Measurements from ENCODE around the gene CHN2.

CHN2 gene

GRCh38 chr7:29160080-29160479 lies 34.5 kb upstream of the CHN2 start:
- no peak overlapping the region for H3K27ac ChIP-seq (ENCODE audit: low read length)
- H3K36me3 ChIP-seq (ENCODE audit: insufficient read depth, low read depth, low read length): no peaks in the 10 kb centered on the region
- H3K4me3 ChIP-seq (ENCODE audit: low read length): no peak overlapping the region
- no peak overlapping the region for H3K9ac ChIP-seq (ENCODE audit: low read depth, low read length)
- no peaks in the 10 kb centered on the region for H3K27me3 ChIP-seq (ENCODE audit: insufficient read depth, low read length)
- H3K4me1 ChIP-seq (ENCODE audit: insufficient read depth, low read length): peaks cover 16% of the 10 kb centered on the region; the same call in 1 of the 2 replicates
- H3K9me3 ChIP-seq (ENCODE audit: insufficient read depth, low read depth, low read length): no peaks in the 10 kb centered on the region

- Histone ChIP-seq H3K36me3 (ENCODE audit: insufficient read depth, low read depth, low read length) (no peaks in the 10 kb centered on the region), H3K9ac (ENCODE audit: low read depth, low read length) (no peak overlapping the region), H3K4me1 (ENCODE audit: insufficient read depth, low read length) (peaks cover 16% of the 10 kb centered on the region; the same call in 1 of the 2 replicates), H3K4me3 (ENCODE audit: low read length) (no peak overlapping the region), H3K27me3 (ENCODE audit: insufficient read depth, low read length) (no peaks in the 10 kb centered on the region), H3K9me3 (ENCODE audit: insufficient read depth, low read depth, low read length) (no peaks in the 10 kb centered on the region), H3K27ac (ENCODE audit: low read length) (no peak overlapping the region)
These were observed 33.3 kb upstream of the CHN2 start for GRCh38 chr7:29161231-29161630.

GRCh38 chr7:29162577-29162976 lies 32.0 kb upstream of the CHN2 start:
- peaks cover 3% of the 10 kb centered on the region; the same call in 1 of the 2 replicates for H3K4me1 ChIP-seq (ENCODE audit: insufficient read depth, low read length)
- H3K27me3 ChIP-seq (ENCODE audit: insufficient read depth, low read length): no peaks in the 10 kb centered on the region
- H3K9ac ChIP-seq (ENCODE audit: low read depth, low read length): no peak overlapping the region

GRCh38 chr7:29163854-29164253 lies 30.7 kb upstream of the CHN2 start:
- Histone ChIP-seq H3K27me3 (ENCODE audit: insufficient read depth, low read length) (no peaks in the 10 kb centered on the region), H3K9me3 (ENCODE audit: insufficient read depth, low read depth, low read length) (no peaks in the 10 kb centered on the region), H3K4me3 (ENCODE audit: low read length) (no peak overlapping the region), H3K36me3 (ENCODE audit: insufficient read depth, low read depth, low read length) (no peaks in the 10 kb centered on the region), H3K4me1 (ENCODE audit: insufficient read depth, low read length) (no peaks in the 10 kb centered on the region), H3K9ac (ENCODE audit: low read depth, low read length) (no peak overlapping the region), H3K27ac (ENCODE audit: low read length) (no peak overlapping the region)

More at GRCh38 chr7:29162577-29162976, 32.0 kb upstream of the CHN2 start:
- Histone ChIP-seq H3K9me3 (ENCODE audit: insufficient read depth, low read depth, low read length) (no peaks in the 10 kb centered on the region), H3K4me3 (ENCODE audit: low read length) (no peak overlapping the region), H3K36me3 (ENCODE audit: insufficient read depth, low read depth, low read length) (no peaks in the 10 kb centered on the region), H3K27ac (ENCODE audit: low read length) (no peak overlapping the region)

- H3K4me3 ChIP-seq (ENCODE audit: low read length): no peak overlapping the region
- H3K9me3 ChIP-seq (ENCODE audit: insufficient read depth, low read depth, low read length): no peaks in the 10 kb centered on the region
- no peak overlapping the region for H3K9ac ChIP-seq (ENCODE audit: low read depth, low read length)
- H3K36me3 ChIP-seq (ENCODE audit: insufficient read depth, low read depth, low read length): no peaks in the 10 kb centered on the region
- no peaks in the 10 kb centered on the region for H3K27me3 ChIP-seq (ENCODE audit: insufficient read depth, low read length)
- no peak overlapping the region for H3K27ac ChIP-seq (ENCODE audit: low read length)
- no peaks in the 10 kb centered on the region for H3K4me1 ChIP-seq (ENCODE audit: insufficient read depth, low read length)
These were observed 26.9 kb upstream of the CHN2 start for GRCh38 chr7:29167721-29168120.

GRCh38 chr7:29170781-29171180 lies 23.8 kb upstream of the CHN2 start:
- H3K4me3 ChIP-seq (ENCODE audit: low read length): no peak overlapping the region
- H3K27me3 ChIP-seq (ENCODE audit: insufficient read depth, low read length): no peaks in the 10 kb centered on the region
- H3K9me3 ChIP-seq (ENCODE audit: insufficient read depth, low read depth, low read length): no peaks in the 10 kb centered on the region
- no peaks in the 10 kb centered on the region for H3K4me1 ChIP-seq (ENCODE audit: insufficient read depth, low read length)
- no peak overlapping the region for H3K9ac ChIP-seq (ENCODE audit: low read depth, low read length)
- no peak overlapping the region for H3K27ac ChIP-seq (ENCODE audit: low read length)
- no peaks in the 10 kb centered on the region for H3K36me3 ChIP-seq (ENCODE audit: insufficient read depth, low read depth, low read length)

GRCh38 chr7:29173458-29173857 lies 21.1 kb upstream of the CHN2 start:
- Histone ChIP-seq H3K36me3 (ENCODE audit: insufficient read depth, low read depth, low read length) (no peaks in the 10 kb centered on the region), H3K9me3 (ENCODE audit: insufficient read depth, low read depth, low read length) (no peaks in the 10 kb centered on the region), H3K27ac (ENCODE audit: low read length) (no peak overlapping the region), H3K9ac (ENCODE audit: low read depth, low read length) (no peak overlapping the region), H3K4me1 (ENCODE audit: insufficient read depth, low read length) (no peaks in the 10 kb centered on the region), H3K27me3 (ENCODE audit: insufficient read depth, low read length) (no peaks in the 10 kb centered on the region), H3K4me3 (ENCODE audit: low read length) (no peak overlapping the region)

- Histone ChIP-seq H3K9me3 (ENCODE audit: insufficient read depth, low read depth, low read length) (no peaks in the 10 kb centered on the region), H3K27ac (ENCODE audit: low read length) (no peak overlapping the region), H3K9ac (ENCODE audit: low read depth, low read length) (no peak overlapping the region), H3K4me3 (ENCODE audit: low read length) (no peak overlapping the region), H3K4me1 (ENCODE audit: insufficient read depth, low read length) (no peaks in the 10 kb centered on the region), H3K36me3 (ENCODE audit: insufficient read depth, low read depth, low read length) (no peaks in the 10 kb centered on the region), H3K27me3 (ENCODE audit: insufficient read depth, low read length) (no peaks in the 10 kb centered on the region)
These were observed 16.5 kb upstream of the CHN2 start for GRCh38 chr7:29177963-29178600.

- no peak overlapping the region for H3K27ac ChIP-seq (ENCODE audit: low read length)
- H3K9ac ChIP-seq (ENCODE audit: low read depth, low read length): no peak overlapping the region
- H3K4me1 ChIP-seq (ENCODE audit: insufficient read depth, low read length): no peaks in the 10 kb centered on the region
- no peaks in the 10 kb centered on the region for H3K9me3 ChIP-seq (ENCODE audit: insufficient read depth, low read depth, low read length)
- no peaks in the 10 kb centered on the region for H3K36me3 ChIP-seq (ENCODE audit: insufficient read depth, low read depth, low read length)
- H3K4me3 ChIP-seq (ENCODE audit: low read length): no peak overlapping the region
- no peaks in the 10 kb centered on the region for H3K27me3 ChIP-seq (ENCODE audit: insufficient read depth, low read length)
These were observed 15.5 kb upstream of the CHN2 start for GRCh38 chr7:29179115-29179514.

GRCh38 chr7:29184599-29184998 lies 10.0 kb upstream of the CHN2 start:
- H3K9me3 ChIP-seq (ENCODE audit: insufficient read depth, low read depth, low read length): no peaks in the 10 kb centered on the region
- no peaks in the 10 kb centered on the region for H3K36me3 ChIP-seq (ENCODE audit: insufficient read depth, low read depth, low read length)

GRCh38 chr7:29185613-29186012 lies 9.0 kb upstream of the CHN2 start:
- Histone ChIP-seq H3K27ac (ENCODE audit: low read length) (no peak overlapping the region), H3K4me3 (ENCODE audit: low read length) (no peak overlapping the region), H3K4me1 (ENCODE audit: insufficient read depth, low read length) (peaks cover 13% of the 10 kb centered on the region), H3K36me3 (ENCODE audit: insufficient read depth, low read depth, low read length) (no peaks in the 10 kb centered on the region), H3K27me3 (ENCODE audit: insufficient read depth, low read length) (peaks cover 7% of the 10 kb centered on the region; the same call in 1 of the 2 replicates), H3K9ac (ENCODE audit: low read depth, low read length) (no peak overlapping the region), H3K9me3 (ENCODE audit: insufficient read depth, low read depth, low read length) (no peaks in the 10 kb centered on the region)

More at GRCh38 chr7:29184599-29184998, 10.0 kb upstream of the CHN2 start:
- Histone ChIP-seq H3K4me1 (ENCODE audit: insufficient read depth, low read length) (peaks cover 6% of the 10 kb centered on the region; the same call in 1 of the 2 replicates), H3K9ac (ENCODE audit: low read depth, low read length) (no peak overlapping the region), H3K4me3 (ENCODE audit: low read length) (no peak overlapping the region), H3K27me3 (ENCODE audit: insufficient read depth, low read length) (no peaks in the 10 kb centered on the region), H3K27ac (ENCODE audit: low read length) (no peak overlapping the region)

- Histone ChIP-seq H3K9ac (ENCODE audit: low read depth, low read length) (no peak overlapping the region), H3K27ac (ENCODE audit: low read length) (no peak overlapping the region), H3K4me1 (ENCODE audit: insufficient read depth, low read length) (peaks cover 20% of the 10 kb centered on the region), H3K9me3 (ENCODE audit: insufficient read depth, low read depth, low read length) (no peaks in the 10 kb centered on the region), H3K27me3 (ENCODE audit: insufficient read depth, low read length) (peaks cover 49% of the 10 kb centered on the region), H3K36me3 (ENCODE audit: insufficient read depth, low read depth, low read length) (no peaks in the 10 kb centered on the region), H3K4me3 (ENCODE audit: low read length) (peak overlapping the region; percentile 58; the same call in 1 of the 2 replicates)
These were observed 4.8 kb upstream of the CHN2 start for GRCh38 chr7:29189743-29190201.
